CD4-positive, alpha-beta T cell treated with Interleukin-21 for 1 hour (primary cell): Measurements from ENCODE around the gene RABL2A.
"Not testable (repeated sequence)": the region's sequence is repeated elsewhere in the genome, so short reads cannot be mapped to it uniquely, and the experiment has no call there.

Source experiments
- DNase-seq: peaks from one replicate; pipeline ENCODE4 v3.0.0-alpha.2; 2020

The RABL2A gene

GRCh38 chr2:113621002-113621401, 6.1 kb upstream of the RABL2A start:
- DNase-seq, result not testable (repeated sequence)

- not testable (repeated sequence) for DNase-seq
Measured at GRCh38 chr2:113625906-113626305, 1.2 kb upstream of the RABL2A start.

GRCh38 chr2:113632849-113633345, 5.8 kb downstream of the RABL2A start:
- DNase-seq, result not testable (repeated sequence)

GRCh38 chr2:113635358-113635757, 8.3 kb downstream of the RABL2A start:
- not testable (repeated sequence) for DNase-seq

- DNase-seq, result not testable (repeated sequence)
Measured at GRCh38 chr2:113636226-113636625, 9.2 kb downstream of the RABL2A start.

- not testable (repeated sequence) for DNase-seq
Measured at GRCh38 chr2:113638084-113638483, 11.0 kb downstream of the RABL2A start.

GRCh38 chr2:113646217-113646616, 19.2 kb downstream of the RABL2A start:
- not testable (repeated sequence) for DNase-seq

GRCh38 chr2:113650834-113651815, 24.1 kb downstream of the RABL2A start:
- not testable (repeated sequence) for DNase-seq

GRCh38 chr2:113652599-113652998, 25.5 kb downstream of the RABL2A start:
- not testable (repeated sequence) for DNase-seq

- peak; percentile 14 for DNase-seq
Measured at GRCh38 chr2:113656031-113656624, 29.1 kb downstream of the RABL2A start.

- DNase-seq, result not testable (repeated sequence)
Measured at GRCh38 chr2:113657735-113658134, 30.7 kb downstream of the RABL2A start.

- not testable (repeated sequence) for DNase-seq
Measured at GRCh38 chr2:113663285-113664060, 36.4 kb downstream of the RABL2A start.

GRCh38 chr2:113664761-113665533, 37.9 kb downstream of the RABL2A start:
- DNase-seq, result not testable (repeated sequence)

- DNase-seq, result not testable (repeated sequence)
Measured at GRCh38 chr2:113669013-113669412, 41.9 kb downstream of the RABL2A start.

GRCh38 chr2:113672326-113672932, 45.4 kb downstream of the RABL2A start:
- no peak for DNase-seq

- DNase-seq, result no peak
Measured at GRCh38 chr2:113675875-113676274, 48.8 kb downstream of the RABL2A start.

- no peak for DNase-seq
Measured at GRCh38 chr2:113676623-113677266, 49.7 kb downstream of the RABL2A start.

GRCh38 chr2:113677330-113677729, 50.3 kb downstream of the RABL2A start:
- no peak for DNase-seq

- DNase-seq, result no peak
Measured at GRCh38 chr2:113679457-113679856, 52.4 kb downstream of the RABL2A start.

- no peak for DNase-seq
Measured at GRCh38 chr2:113685471-113685870, 58.4 kb downstream of the RABL2A start.

- DNase-seq, result no peak
Measured at GRCh38 chr2:113686537-113686936, 59.5 kb downstream of the RABL2A start.
